GM15510 (cell line): ENCODE data around the gene BIRC2.

Experiments used
- POLR2A ChIP-seq: IDR thresholded peaks from 3 replicates; pipeline ENCODE4 v1.6.1; 2011; ENCODE audit warnings: borderline replicate concordance; ENCODE audit not compliant: insufficient read length; ENCODE audit errors: extremely low read depth

The BIRC2 gene

GRCh38 chr11:102422817-102423712, 76.1 kb downstream of the BIRC2 start:
- no peak for TF ChIP-seq POLR2A

DNA sequence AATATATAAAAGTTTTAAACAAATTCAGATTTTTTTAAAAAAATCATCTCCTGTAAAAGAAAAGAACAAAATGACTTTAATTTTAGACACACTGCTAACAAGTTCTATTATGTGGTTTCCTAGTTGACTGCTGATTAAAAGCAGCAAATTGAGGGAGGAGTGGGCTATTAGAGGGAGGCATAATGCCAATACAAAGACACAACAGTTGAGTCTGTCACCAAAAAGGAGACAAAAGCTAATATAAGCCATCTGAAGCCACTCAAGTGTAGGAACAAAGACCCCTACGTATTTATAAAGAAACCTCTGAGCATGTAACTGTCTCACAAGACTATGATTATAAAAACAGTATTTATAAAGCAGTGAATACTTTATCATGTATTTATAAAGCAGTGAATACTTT, 76.9 kb downstream of the BIRC2 start:
- TF ChIP-seq POLR2A = no peak

GRCh38 chr11:102426000-102426399, 79.0 kb downstream of the BIRC2 start:
- no peak for TF ChIP-seq POLR2A

GRCh38 chr11:102426570-102426969, 79.6 kb downstream of the BIRC2 start:
- no peak for TF ChIP-seq POLR2A

DNA sequence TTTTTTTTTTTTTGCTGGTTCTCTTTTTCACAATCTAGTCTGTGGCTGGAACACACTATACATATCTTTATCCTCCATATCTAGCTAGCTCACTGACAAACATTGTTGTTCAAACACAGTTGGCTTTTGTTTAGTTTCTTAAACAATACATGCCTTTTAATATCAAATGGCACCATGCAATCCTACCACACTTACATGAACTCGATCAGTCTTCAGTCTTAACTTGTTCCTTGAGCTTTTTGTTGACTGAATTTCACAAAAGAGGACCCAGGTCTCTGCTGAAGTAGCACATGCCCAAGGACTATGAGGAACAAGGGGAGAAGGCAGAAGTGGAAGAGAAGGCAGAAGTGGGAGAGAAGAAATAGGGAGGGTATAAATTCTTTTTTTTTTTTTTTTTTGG, 80.1 kb downstream of the BIRC2 start:
- TF ChIP-seq POLR2A = no peak
